Anterior cingulate cortex (tissue), 58 donors: ENCODE measurements around the gene PCDH17.

Experiments used
- DNase-seq, 58 donors: peaks; one replicate each; lab custom pipeline; 2025; lab: John Stamatoyannopoulos, UW

Gene PCDH17

GRCh38 chr13:57633950-57634838, 2.6 kb downstream of the PCDH17 start:
- peak in 46 of 58 donors; percentile 8 to 77 (median 60) for DNase-seq

GRCh38 chr13:57634839-57635165, 3.3 kb downstream of the PCDH17 start:
- DNase-seq = peak in 36 of 58 donors; percentile 2 to 77 (median 54)

GRCh38 chr13:57635541-57636085, 4.1 kb downstream of the PCDH17 start:
- peak in 1 of 58 donors; percentile 41 for DNase-seq

- no peak for DNase-seq
Measured at GRCh38 chr13:57636816-57637215, 5.3 kb downstream of the PCDH17 start.

GRCh38 chr13:57637515-57637914, 6.0 kb downstream of the PCDH17 start:
- no peak for DNase-seq

GRCh38 chr13:57638186-57638890, 6.8 kb downstream of the PCDH17 start:
- DNase-seq = no peak

- DNase-seq = no peak
Measured at GRCh38 chr13:57640607-57641006, 9.1 kb downstream of the PCDH17 start.

GRCh38 chr13:57641051-57641450, 9.5 kb downstream of the PCDH17 start:
- no peak for DNase-seq

- DNase-seq = peak in 1 of 58 donors; percentile 24
Measured at GRCh38 chr13:57644106-57644505, 12.6 kb downstream of the PCDH17 start.

GRCh38 chr13:57653229-57653989, 21.9 kb downstream of the PCDH17 start:
- no peak for DNase-seq

- peak in 1 of 58 donors; percentile 29 for DNase-seq
Measured at GRCh38 chr13:57665481-57665880, 33.9 kb downstream of the PCDH17 start.

GRCh38 chr13:57666131-57666953, 34.8 kb downstream of the PCDH17 start:
- peak in 3 of 58 donors; percentile 13 to 30 (median 15) for DNase-seq

- no peak for DNase-seq
Measured at GRCh38 chr13:57672168-57672567, 40.6 kb downstream of the PCDH17 start.

GRCh38 chr13:57673197-57673596, 41.7 kb downstream of the PCDH17 start:
- no peak for DNase-seq

- DNase-seq = no peak
Measured at GRCh38 chr13:57675526-57675925, 44.0 kb downstream of the PCDH17 start.

GRCh38 chr13:57680609-57681008, 49.1 kb downstream of the PCDH17 start:
- DNase-seq = no peak

GRCh38 chr13:57682128-57682716, 50.7 kb downstream of the PCDH17 start:
- DNase-seq = no peak

GRCh38 chr13:57698851-57699250, 67.3 kb downstream of the PCDH17 start:
- DNase-seq = no peak

- DNase-seq = no peak
Measured at GRCh38 chr13:57704031-57704430, 72.5 kb downstream of the PCDH17 start.
